CD14-positive monocyte (primary cell): Measurements from ENCODE around the gene CCDC93. TPM values are rescaled to one million over a fixed set of nuclear protein-coding genes. Genes with fewer than 3 reads are reported as not detected.

ENCODE experiments used
- DNase-seq, 3 donors: peaks; one replicate each; pipeline ENCODE4 v3.0.0-alpha.2; 2011 to 2022
- H2AFZ ChIP-seq: 2 replicates; pipeline ENCODE4 v1.6.0; 2012; ENCODE audit warnings: mild to moderate bottlenecking, low read depth, low read length, inconsistent platforms; ENCODE audit not compliant: insufficient read depth, poor library complexity, severe bottlenecking
- H3K27ac ChIP-seq, 2 donors: 1 replicate in 1 of 2; 2 replicates in 1 of 2; pipeline ENCODE4 v1.5.1; 2012 to 2013; ENCODE audit warnings: low read length in 2 of 2, control low read depth in 1 of 2, inconsistent platforms in 1 of 2, low read depth in 1 of 2, mild to moderate bottlenecking in 1 of 2
- H3K27me3 ChIP-seq, 2 donors: one replicate each; pipeline versions ENCODE4 v1.6.0 to v1.6.1; 2011 to 2013; ENCODE audit warnings: low read length in 2 of 2; ENCODE audit not compliant: control insufficient read depth in 2 of 2, insufficient read depth in 2 of 2
- H3K36me3 ChIP-seq, 2 donors: replicated peaks in 1 of 2; 1 replicate in 1 of 2; 2 replicates in 1 of 2; pipeline versions ENCODE4 v1.5.1 to v1.6.1; 2012 to 2013; ENCODE audit warnings: low read length in 2 of 2, control low read depth in 1 of 2, inconsistent platforms in 1 of 2, mild to moderate bottlenecking in 1 of 2; ENCODE audit not compliant: insufficient read depth in 2 of 2, control insufficient read depth in 1 of 2
- H3K4me1 ChIP-seq, 2 donors: 1 replicate in 1 of 2; 2 replicates in 1 of 2; pipeline versions ENCODE4 v1.5.1 to v1.6.1; 2012 to 2013; ENCODE audit warnings: low read length in 2 of 2, control low read depth in 1 of 2, inconsistent platforms in 1 of 2, mild to moderate bottlenecking in 1 of 2, moderate library complexity in 1 of 2; ENCODE audit not compliant: insufficient read depth in 2 of 2, control insufficient read depth in 1 of 2
- H3K4me2 ChIP-seq: replicated peaks from 2 replicates; pipeline ENCODE3; 2012; ENCODE audit warnings: low read length, moderate library complexity, mild to moderate bottlenecking; ENCODE audit not compliant: poor library complexity, severe bottlenecking; ENCODE audit errors: extremely low read depth
- H3K4me3 ChIP-seq, 3 experiments: fragments of 200-600 bp in 1 of 3; sonication (generic) in 1 of 3; replicated peaks in 1 of 3; 1 replicate in 2 of 3; 2 replicates in 1 of 3; pipeline ENCODE4 v1.5.1; 2011 to 2013; ENCODE audit warnings: low read length in 3 of 3, mild to moderate bottlenecking in 3 of 3, control low read depth in 2 of 3, low read depth in 2 of 3, inconsistent platforms in 1 of 3, moderate library complexity in 1 of 3
- H3K79me2 ChIP-seq: 2 replicates; pipeline ENCODE4 v1.6.0; 2012; ENCODE audit warnings: mild to moderate bottlenecking, control low read depth, inconsistent platforms, low read length, moderate library complexity; ENCODE audit not compliant: insufficient read depth
- H3K9ac ChIP-seq: 2 replicates; pipeline ENCODE4 v1.6.0; 2017; ENCODE audit warnings: low read length, mild to moderate bottlenecking; ENCODE audit not compliant: insufficient read depth, poor library complexity, severe bottlenecking
- H3K9me3 ChIP-seq, 2 donors: replicated peaks in 1 of 2; 1 replicate in 1 of 2; 2 replicates in 1 of 2; pipeline versions ENCODE4 v1.5.1 to v1.6.1; 2012 to 2013; ENCODE audit warnings: low read length in 2 of 2, control low read depth in 1 of 2; ENCODE audit not compliant: control insufficient read depth in 1 of 2, insufficient read depth in 1 of 2
- H4K20me1 ChIP-seq: 2 replicates; pipeline ENCODE4 v1.6.0; 2012; ENCODE audit warnings: mild to moderate bottlenecking, low read length, control low read depth, moderate library complexity; ENCODE audit not compliant: insufficient read depth
- H3K27ac Mint-ChIP-seq, 7 donors: one replicate each; pipeline ENCODE4 v1.8.0; 2020; ENCODE audit warnings: mild to moderate bottlenecking in 7 of 7, mixed read lengths in 7 of 7, moderate library complexity in 6 of 7, inconsistent platforms in 2 of 7
- H3K27me3 Mint-ChIP-seq, 3 donors: one replicate each; pipeline ENCODE4 v1.8.0; 2021 to 2022; ENCODE audit warnings: low read depth in 3 of 3, mild to moderate bottlenecking in 3 of 3, mixed read lengths in 3 of 3, moderate library complexity in 3 of 3, inconsistent platforms in 1 of 3
- H3K36me3 Mint-ChIP-seq, 2 donors: one replicate each; pipeline ENCODE4 v1.8.0; 2020; ENCODE audit warnings: mixed read lengths in 2 of 2, inconsistent platforms in 1 of 2, mild to moderate bottlenecking in 1 of 2
- H3K4me1 Mint-ChIP-seq: one replicate; pipeline ENCODE4 v1.8.0; 2020; ENCODE audit warnings: mild to moderate bottlenecking, mixed read lengths
- H3K4me3 Mint-ChIP-seq, 2 donors: one replicate each; pipeline ENCODE4 v1.8.0; 2020; ENCODE audit warnings: mild to moderate bottlenecking in 2 of 2, mixed read lengths in 2 of 2, moderate library complexity in 1 of 2
- H3K9me3 Mint-ChIP-seq, 7 donors: one replicate each; pipeline ENCODE4 v1.8.0; 2020 to 2022; ENCODE audit warnings: mixed read lengths in 7 of 7, mild to moderate bottlenecking in 6 of 7, moderate library complexity in 6 of 7, inconsistent platforms in 2 of 7
- WGBS: methylation state at CpG from one replicate; pipeline ENCODE4 v1.1.5; 2013; ENCODE audit warnings: missing lambda C conversion rate; ENCODE audit not compliant: insufficient coverage; 5-methylcytosine and 5-hydroxymethylcytosine counted together
- intact Hi-C, 2 donors: fragments of 100-400 bp; cut with micrococcal nuclease; formaldehyde crosslinking; loops; one replicate each; pipeline versions ENCODE4 v1.15.0 to v1.15.1; 2023
- polyA plus RNA-seq, 3 donors: library from polyadenylated mRNA; depleted of rRNA in 1 of 3; unstranded in 2 of 3; stranded (reverse) in 1 of 3; fragments of 300-500 nt in 2 of 3; fragments of >200 nt in 1 of 3; fragmentation: Illumina TruSeq in 2 of 3; gene quantifications; 1 replicate in 2 of 3; 2 replicates in 1 of 3; pipeline ENCODE4 v1.2.3, GENCODE V29; 2012 to 2021
- TF ChIP-seq, protein P1 (sequence below): fragments of 200-600 bp; IDR thresholded peaks from one replicate; pipeline ENCODE4 v1.8.0; 2022; ENCODE audit warnings: antibody characterized with exemption, mild to moderate bottlenecking

CCDC93 gene
- polyA plus RNA-seq, 3 donors: 2.5 to 20.7 (median 5.8) TPM

- Histone ChIP-seq H3K27ac (no peak overlapping the region), H3K27me3 (no peaks in the 10 kb centered on the region), H3K36me3 (peaks cover 90 to 100% of the 10 kb centered on the region in 2 donors), H3K9me3 (no peaks in the 10 kb centered on the region), H3K4me2 (no peak overlapping the region), H3K79me2 (peaks cover 5% of the 10 kb centered on the region), H3K4me1 (no peaks in the 10 kb centered on the region), H2AFZ (no peak overlapping the region), H4K20me1 (peaks cover 21% of the 10 kb centered on the region), H3K4me3 (no peak overlapping the region), H3K9ac (no peak overlapping the region)
- no peak overlapping the region for H3K4me3 Mint-ChIP-seq
- no peaks in the 10 kb centered on the region for H3K4me1 Mint-ChIP-seq
- no peak for DNase-seq
- H3K27me3 Mint-ChIP-seq: no peaks in the 10 kb centered on the region
- no peaks in the 10 kb centered on the region for H3K9me3 Mint-ChIP-seq
- WGBS: 94% methylated on average over 3 of the region's 3 CpGs
- H3K27ac Mint-ChIP-seq: peak overlapping the region in 1 of 7 donors; percentile 12
- peaks cover 91 to 99% of the 10 kb centered on the region in 2 donors for H3K36me3 Mint-ChIP-seq
- intact Hi-C loops: no loop called here
- TF ChIP-seq, protein P1, sequence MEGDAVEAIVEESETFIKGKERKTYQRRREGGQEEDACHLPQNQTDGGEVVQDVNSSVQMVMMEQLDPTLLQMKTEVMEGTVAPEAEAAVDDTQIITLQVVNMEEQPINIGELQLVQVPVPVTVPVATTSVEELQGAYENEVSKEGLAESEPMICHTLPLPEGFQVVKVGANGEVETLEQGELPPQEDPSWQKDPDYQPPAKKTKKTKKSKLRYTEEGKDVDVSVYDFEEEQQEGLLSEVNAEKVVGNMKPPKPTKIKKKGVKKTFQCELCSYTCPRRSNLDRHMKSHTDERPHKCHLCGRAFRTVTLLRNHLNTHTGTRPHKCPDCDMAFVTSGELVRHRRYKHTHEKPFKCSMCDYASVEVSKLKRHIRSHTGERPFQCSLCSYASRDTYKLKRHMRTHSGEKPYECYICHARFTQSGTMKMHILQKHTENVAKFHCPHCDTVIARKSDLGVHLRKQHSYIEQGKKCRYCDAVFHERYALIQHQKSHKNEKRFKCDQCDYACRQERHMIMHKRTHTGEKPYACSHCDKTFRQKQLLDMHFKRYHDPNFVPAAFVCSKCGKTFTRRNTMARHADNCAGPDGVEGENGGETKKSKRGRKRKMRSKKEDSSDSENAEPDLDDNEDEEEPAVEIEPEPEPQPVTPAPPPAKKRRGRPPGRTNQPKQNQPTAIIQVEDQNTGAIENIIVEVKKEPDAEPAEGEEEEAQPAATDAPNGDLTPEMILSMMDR: no peak
Observed at GRCh38 chr2:117997872-117998454, 15.9 kb downstream of the CCDC93 start.

- Histone ChIP-seq H3K9me3 (no peaks in the 10 kb centered on the region), H3K27me3 (no peaks in the 10 kb centered on the region), H3K4me1 (no peaks in the 10 kb centered on the region), H3K4me2 (no peak overlapping the region), H3K4me3 (no peak overlapping the region), H3K9ac (no peak overlapping the region), H2AFZ (no peak overlapping the region), H3K27ac (no peak overlapping the region), H3K79me2 (no peaks in the 10 kb centered on the region), H4K20me1 (peaks cover 9% of the 10 kb centered on the region), H3K36me3 (peaks cover 89 to 100% of the 10 kb centered on the region in 2 donors)
- no peaks in the 10 kb centered on the region for H3K27me3 Mint-ChIP-seq
- H3K4me3 Mint-ChIP-seq: no peak overlapping the region
- H3K4me1 Mint-ChIP-seq: no peaks in the 10 kb centered on the region
- 100% methylated on average over 1 of the region's 3 CpGs for WGBS
- H3K36me3 Mint-ChIP-seq: peaks cover 91 to 98% of the 10 kb centered on the region in 2 donors
- no peaks in the 10 kb centered on the region for H3K9me3 Mint-ChIP-seq
- no peak for DNase-seq
- H3K27ac Mint-ChIP-seq: peak overlapping the region in 1 of 7 donors; percentile 11
- intact Hi-C loops: no loop called here
- TF ChIP-seq, protein P1: no peak
Observed at GRCh38 chr2:117996525-117996924, 17.3 kb downstream of the CCDC93 start.
